ENCODE results near the gene DNM1L. TPM values are rescaled to one million over a fixed set of nuclear protein-coding genes. Genes with fewer than 3 reads are reported as not detected.
"Not testable (repeated sequence)": the region's sequence is repeated elsewhere in the genome, so short reads cannot be mapped to it uniquely, and the experiment has no call there.

DNM1L gene
- total RNA-seq, 4 donors from 2014 or later = 32.8 to 83.4 (median 35.9) TPM

GRCh38 chr12:32695787-32696186, 16.7 kb downstream of the DNM1L start:
- Histone ChIP-seq H3K27ac (no peak overlapping the region), H3K4me1 (no peaks in the 10 kb centered on the region), H3K27me3 (no peaks in the 10 kb centered on the region), H3K9me3 (no peaks in the 10 kb centered on the region), H3K4me3 (no peak overlapping the region), H3K36me3 (no peaks in the 10 kb centered on the region)
- 100% methylated on average over 3 of the region's 3 CpGs for WGBS
- TF ChIP-seq POLR2A (IDR thresholded peaks at IDR 0.05) (no peak), CTCF (IDR thresholded peaks at IDR 0.05) (no peak), POLR2AphosphoS5 (IDR thresholded peaks at IDR 0.05) (no peak), EP300 (IDR thresholded peaks at IDR 0.05) (no peak)
- no peak for DNase-seq (ENCODE audit: low spot score in 2 of 2)

GRCh38 chr12:32697445-32697844, 18.3 kb downstream of the DNM1L start:
- 94% methylated on average over 1 of the region's 1 CpG for WGBS
- H3K4me1 ChIP-seq = no peaks in the 10 kb centered on the region
- H3K27ac ChIP-seq = no peak overlapping the region
- no peaks in the 10 kb centered on the region for H3K27me3 ChIP-seq
- H3K36me3 ChIP-seq = peaks cover 7% of the 10 kb centered on the region
- no peak for TF ChIP-seq EP300 (IDR thresholded peaks at IDR 0.05)
- TF ChIP-seq POLR2A (IDR thresholded peaks at IDR 0.05) = no peak
- TF ChIP-seq POLR2AphosphoS5 (IDR thresholded peaks at IDR 0.05) = no peak
- no peak for TF ChIP-seq CTCF (IDR thresholded peaks at IDR 0.05)
- H3K4me3 ChIP-seq = no peak overlapping the region
- H3K9me3 ChIP-seq = no peaks in the 10 kb centered on the region
- DNase-seq (ENCODE audit: low spot score in 2 of 2) = no peak

- Histone ChIP-seq H3K9me3 (no peaks in the 10 kb centered on the region), H3K27me3 (no peaks in the 10 kb centered on the region), H3K36me3 (peaks cover 7% of the 10 kb centered on the region), H3K4me3 (no peak overlapping the region), H3K27ac (no peak overlapping the region), H3K4me1 (no peaks in the 10 kb centered on the region)
- no peak for TF ChIP-seq POLR2AphosphoS5 (IDR thresholded peaks at IDR 0.05)
- no peak for TF ChIP-seq CTCF (IDR thresholded peaks at IDR 0.05)
- no peak for TF ChIP-seq POLR2A (IDR thresholded peaks at IDR 0.05)
- TF ChIP-seq EP300 (IDR thresholded peaks at IDR 0.05) = no peak
- WGBS = 85% methylated on average over 2 of the region's 2 CpGs
- no peak for DNase-seq (ENCODE audit: low spot score in 2 of 2)
Observed at GRCh38 chr12:32698285-32698684, 19.2 kb downstream of the DNM1L start.

- H3K36me3 ChIP-seq; H3K27me3 ChIP-seq; H3K4me1 ChIP-seq; H3K9me3 ChIP-seq; H3K4me3 ChIP-seq; H3K27ac ChIP-seq; DNase-seq (ENCODE audit: low spot score in 2 of 2): not testable (repeated sequence)
- WGBS = 94% methylated on average over 8 of the region's 8 CpGs
Observed at GRCh38 chr12:32699437-32699836, 20.3 kb downstream of the DNM1L start.

GRCh38 chr12:32702473-32702872, 23.4 kb downstream of the DNM1L start:
- Histone ChIP-seq H3K4me3 (no peak overlapping the region), H3K27ac (no peak overlapping the region), H3K36me3 (peaks cover 12% of the 10 kb centered on the region), H3K9me3 (no peaks in the 10 kb centered on the region), H3K27me3 (no peaks in the 10 kb centered on the region), H3K4me1 (no peaks in the 10 kb centered on the region)
- DNase-seq (ENCODE audit: low spot score in 2 of 2) = no peak
- TF ChIP-seq EP300 (IDR thresholded peaks at IDR 0.05) = no peak
- TF ChIP-seq CTCF (IDR thresholded peaks at IDR 0.05) = no peak
- TF ChIP-seq POLR2AphosphoS5 (IDR thresholded peaks at IDR 0.05) = no peak
- TF ChIP-seq POLR2A (IDR thresholded peaks at IDR 0.05) = no peak

GRCh38 chr12:32702946-32703345, 23.8 kb downstream of the DNM1L start:
- Histone ChIP-seq H3K27ac (no peak overlapping the region), H3K36me3 (peaks cover 15% of the 10 kb centered on the region), H3K27me3 (no peaks in the 10 kb centered on the region), H3K4me1 (no peaks in the 10 kb centered on the region), H3K4me3 (no peak overlapping the region), H3K9me3 (no peaks in the 10 kb centered on the region)
- no peak for DNase-seq (ENCODE audit: low spot score in 2 of 2)
- WGBS = 95% methylated on average over 1 of the region's 1 CpG
- TF ChIP-seq CTCF (IDR thresholded peaks at IDR 0.05) (no peak), POLR2A (IDR thresholded peaks at IDR 0.05) (no peak), POLR2AphosphoS5 (IDR thresholded peaks at IDR 0.05) (no peak)
